Measurements from ENCODE around the gene RNF217.

Gene RNF217

GRCh38 chr6:124983383-124984083 is 21.3 kb downstream of the RNF217 start:
- no CpG with 5 or more reads among the region's 2 CpGs for WGBS, 2 donors (ENCODE audit: extremely low coverage in 2 of 2, insufficient read length in 2 of 2, insufficient replicate concordance in 1 of 2)

GRCh38 chr6:124984668-124985338 is 22.6 kb downstream of the RNF217 start:
- Histone ChIP-seq H3K79me1 (ENCODE audit: low read depth, low read length) (no peaks in the 10 kb centered on the region), H4K8ac (ENCODE audit: low read depth, low read length) (no peak overlapping the region), H2AFZ (ENCODE audit: low read length) (no peak overlapping the region), H2BK15ac (ENCODE audit: low read length) (no peak overlapping the region), H2BK5ac (ENCODE audit: low read length) (no peak overlapping the region), H2BK12ac (ENCODE audit: low read length) (no peak overlapping the region), H3K4me1 (ENCODE audit: control insufficient read depth in 2 of 2, insufficient read depth in 1 of 2, low read depth in 1 of 2, low read length in 2 of 2) (peaks cover 2 to 5% of the 10 kb centered on the region in 2 donors), H3K4me3 (ENCODE audit: low read length in 2 of 2) (no peak overlapping the region), H3K27me3 (ENCODE audit: control insufficient read depth in 3 of 3, insufficient read depth in 3 of 3, low read depth in 1 of 3, low read length in 3 of 3) (no peaks in the 10 kb centered on the region), H3K4me2 (ENCODE audit: insufficient read depth, low read length, poor library complexity, severe bottlenecking) (no peak overlapping the region), H2AK5ac (ENCODE audit: low read depth, low read length) (no peak overlapping the region), H3K36me3 (replicated peaks in 1 of 2; ENCODE audit: control insufficient read depth in 2 of 2, insufficient read depth in 2 of 2, low read length in 2 of 2) (no peaks in the 10 kb centered on the region), H3K27ac (replicated peaks; ENCODE audit: low read length) (no peak overlapping the region), H3K4ac (ENCODE audit: low read length) (no peak overlapping the region), H4K91ac (ENCODE audit: low read depth, low read length, poor library complexity) (no peak overlapping the region), H3K23ac (ENCODE audit: low read depth, low read length, poor library complexity) (no peak overlapping the region), H3K14ac (ENCODE audit: low read length) (no peak overlapping the region), H3K9me3 (replicated peaks in 1 of 2; ENCODE audit: control insufficient read depth in 2 of 2, insufficient read depth in 1 of 2, low read depth in 1 of 2, low read length in 2 of 2) (peaks cover 0 to 6% of the 10 kb centered on the region in 2 donors), H3K18ac (ENCODE audit: low read length) (no peak overlapping the region), H3K9ac (ENCODE audit: low read depth, low read length, poor library complexity) (no peak overlapping the region), H2BK120ac (ENCODE audit: low read depth, low read length) (no peak overlapping the region)
- WGBS, 2 donors (ENCODE audit: extremely low coverage in 2 of 2, insufficient read length in 2 of 2, insufficient replicate concordance in 1 of 2), result no CpG with 5 or more reads among the region's 1 CpG
- DNase-seq (ENCODE audit: low spot score), result no peak

More at GRCh38 chr6:124983383-124984083, 21.3 kb downstream of the RNF217 start:
- H3K4me3 ChIP-seq (ENCODE audit: low read length in 2 of 2), result no peak overlapping the region
- no peak overlapping the region for H2BK5ac ChIP-seq (ENCODE audit: low read length)
- no peak overlapping the region for H4K91ac ChIP-seq (ENCODE audit: low read depth, low read length, poor library complexity)
- H2AFZ ChIP-seq (ENCODE audit: low read length), result no peak overlapping the region
- H3K27ac ChIP-seq (replicated peaks; ENCODE audit: low read length), result no peak overlapping the region
- no peak overlapping the region for H2BK15ac ChIP-seq (ENCODE audit: low read length)
- H4K8ac ChIP-seq (ENCODE audit: low read depth, low read length), result no peak overlapping the region
- H2AK5ac ChIP-seq (ENCODE audit: low read depth, low read length), result no peak overlapping the region
- no peak overlapping the region for H3K14ac ChIP-seq (ENCODE audit: low read length)
- H3K23ac ChIP-seq (ENCODE audit: low read depth, low read length, poor library complexity), result no peak overlapping the region
- peaks cover 2 to 5% of the 10 kb centered on the region in 2 donors for H3K36me3 ChIP-seq (replicated peaks in 1 of 2; ENCODE audit: control insufficient read depth in 2 of 2, insufficient read depth in 2 of 2, low read length in 2 of 2)
- no peak overlapping the region for H2BK120ac ChIP-seq (ENCODE audit: low read depth, low read length)
- no peak overlapping the region for H2BK12ac ChIP-seq (ENCODE audit: low read length)
- H3K4me1 ChIP-seq (ENCODE audit: control insufficient read depth in 2 of 2, insufficient read depth in 1 of 2, low read depth in 1 of 2, low read length in 2 of 2), result peaks cover 2 to 5% of the 10 kb centered on the region in 2 donors
- H3K18ac ChIP-seq (ENCODE audit: low read length), result no peak overlapping the region
- H3K4me2 ChIP-seq (ENCODE audit: insufficient read depth, low read length, poor library complexity, severe bottlenecking), result no peak overlapping the region
- no peaks in the 10 kb centered on the region for H3K79me1 ChIP-seq (ENCODE audit: low read depth, low read length)
- H3K4ac ChIP-seq (ENCODE audit: low read length), result no peak overlapping the region
- H3K9me3 ChIP-seq (replicated peaks in 1 of 2; ENCODE audit: control insufficient read depth in 2 of 2, insufficient read depth in 1 of 2, low read depth in 1 of 2, low read length in 2 of 2), result peaks cover 3 to 18% of the 10 kb centered on the region in 2 donors
- H3K9ac ChIP-seq (ENCODE audit: low read depth, low read length, poor library complexity), result no peak overlapping the region
- DNase-seq (ENCODE audit: low spot score), result no peak
- no peaks in the 10 kb centered on the region for H3K27me3 ChIP-seq (ENCODE audit: control insufficient read depth in 3 of 3, insufficient read depth in 3 of 3, low read depth in 1 of 3, low read length in 3 of 3)

- no peak overlapping the region for H3K18ac ChIP-seq (ENCODE audit: low read length)
- H3K4me3 ChIP-seq (ENCODE audit: low read length in 2 of 2), result no peak overlapping the region
- no peak overlapping the region for H2BK5ac ChIP-seq (ENCODE audit: low read length)
- no peak overlapping the region for H2BK120ac ChIP-seq (ENCODE audit: low read depth, low read length)
- no peak overlapping the region for H2AK5ac ChIP-seq (ENCODE audit: low read depth, low read length)
- no peak overlapping the region for H3K4me2 ChIP-seq (ENCODE audit: insufficient read depth, low read length, poor library complexity, severe bottlenecking)
- no peak overlapping the region for H2BK15ac ChIP-seq (ENCODE audit: low read length)
- H3K4me1 ChIP-seq (ENCODE audit: control insufficient read depth in 2 of 2, insufficient read depth in 1 of 2, low read depth in 1 of 2, low read length in 2 of 2), result peaks cover 2 to 5% of the 10 kb centered on the region in 2 donors
- H4K8ac ChIP-seq (ENCODE audit: low read depth, low read length), result no peak overlapping the region
- no peak overlapping the region for H2BK12ac ChIP-seq (ENCODE audit: low read length)
- no peak for DNase-seq (ENCODE audit: low spot score)
- H3K79me1 ChIP-seq (ENCODE audit: low read depth, low read length), result no peaks in the 10 kb centered on the region
- no peak overlapping the region for H3K4ac ChIP-seq (ENCODE audit: low read length)
- no peak overlapping the region for H3K27ac ChIP-seq (replicated peaks; ENCODE audit: low read length)
- H3K27me3 ChIP-seq (ENCODE audit: control insufficient read depth in 3 of 3, insufficient read depth in 3 of 3, low read depth in 1 of 3, low read length in 3 of 3), result no peaks in the 10 kb centered on the region
- no peak overlapping the region for H4K91ac ChIP-seq (ENCODE audit: low read depth, low read length, poor library complexity)
- peaks cover 0 to 5% of the 10 kb centered on the region in 2 donors for H3K9me3 ChIP-seq (replicated peaks in 1 of 2; ENCODE audit: control insufficient read depth in 2 of 2, insufficient read depth in 1 of 2, low read depth in 1 of 2, low read length in 2 of 2)
- no peak overlapping the region for H3K23ac ChIP-seq (ENCODE audit: low read depth, low read length, poor library complexity)
- no peak overlapping the region for H3K14ac ChIP-seq (ENCODE audit: low read length)
- no peaks in the 10 kb centered on the region for H3K36me3 ChIP-seq (replicated peaks in 1 of 2; ENCODE audit: control insufficient read depth in 2 of 2, insufficient read depth in 2 of 2, low read length in 2 of 2)
- H2AFZ ChIP-seq (ENCODE audit: low read length), result no peak overlapping the region
- H3K9ac ChIP-seq (ENCODE audit: low read depth, low read length, poor library complexity), result no peak overlapping the region
These were observed 23.9 kb downstream of the RNF217 start for GRCh38 chr6:124986164-124986563.

DNA sequence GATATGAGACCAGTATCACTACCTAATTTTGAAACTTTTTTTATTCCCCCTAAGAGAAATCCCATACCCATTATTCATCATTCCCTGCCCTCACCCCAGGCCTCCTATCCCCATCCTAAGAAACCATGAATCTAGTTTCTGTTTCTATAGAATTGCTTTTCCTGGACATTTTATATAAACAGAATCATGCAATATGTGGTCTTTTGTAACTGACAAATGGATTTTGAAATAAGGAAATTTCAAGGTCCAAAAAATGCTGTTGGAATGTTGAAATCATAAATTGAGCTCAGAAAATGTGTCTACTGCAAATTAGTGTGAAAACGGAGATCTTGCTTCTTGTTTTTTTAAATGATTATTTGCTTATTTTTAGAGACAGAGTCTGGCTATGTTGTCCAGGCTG is 25.1 kb downstream of the RNF217 start:
- Histone ChIP-seq H3K9ac (ENCODE audit: low read depth, low read length, poor library complexity) (no peak overlapping the region), H3K18ac (ENCODE audit: low read length) (no peak overlapping the region), H3K4me2 (ENCODE audit: insufficient read depth, low read length, poor library complexity, severe bottlenecking) (no peak overlapping the region), H4K91ac (ENCODE audit: low read depth, low read length, poor library complexity) (no peak overlapping the region), H3K23ac (ENCODE audit: low read depth, low read length, poor library complexity) (no peak overlapping the region), H3K36me3 (replicated peaks in 1 of 2; ENCODE audit: control insufficient read depth in 2 of 2, insufficient read depth in 2 of 2, low read length in 2 of 2) (no peaks in the 10 kb centered on the region), H2BK5ac (ENCODE audit: low read length) (no peak overlapping the region), H3K27ac (replicated peaks; ENCODE audit: low read length) (no peak overlapping the region), H3K79me1 (ENCODE audit: low read depth, low read length) (no peaks in the 10 kb centered on the region), H2BK15ac (ENCODE audit: low read length) (no peak overlapping the region), H3K4me3 (ENCODE audit: low read length in 2 of 2) (no peak overlapping the region), H2AFZ (ENCODE audit: low read length) (no peak overlapping the region), H2AK5ac (ENCODE audit: low read depth, low read length) (no peak overlapping the region), H3K27me3 (ENCODE audit: control insufficient read depth in 3 of 3, insufficient read depth in 3 of 3, low read depth in 1 of 3, low read length in 3 of 3) (no peaks in the 10 kb centered on the region), H3K14ac (ENCODE audit: low read length) (no peak overlapping the region), H3K4me1 (ENCODE audit: control insufficient read depth in 2 of 2, insufficient read depth in 1 of 2, low read depth in 1 of 2, low read length in 2 of 2) (peaks cover 0 to 5% of the 10 kb centered on the region in 2 donors), H4K8ac (ENCODE audit: low read depth, low read length) (no peak overlapping the region), H2BK120ac (ENCODE audit: low read depth, low read length) (no peak overlapping the region), H2BK12ac (ENCODE audit: low read length) (no peak overlapping the region), H3K4ac (ENCODE audit: low read length) (no peak overlapping the region), H3K9me3 (replicated peaks in 1 of 2; ENCODE audit: control insufficient read depth in 2 of 2, insufficient read depth in 1 of 2, low read depth in 1 of 2, low read length in 2 of 2) (peaks cover 0 to 5% of the 10 kb centered on the region in 2 donors)
- WGBS, 2 donors (ENCODE audit: extremely low coverage in 2 of 2, insufficient read length in 2 of 2, insufficient replicate concordance in 1 of 2), result no CpG with 5 or more reads among the region's 1 CpG
- no peak for DNase-seq (ENCODE audit: low spot score)

Measured in neuronal stem cell (in vitro differentiated cells).